ENCODE results near the gene ZNF33B. TPM values are rescaled to one million over a fixed set of nuclear protein-coding genes. Genes with fewer than 3 reads are reported as not detected.

The ZNF33B gene
- total and polyA plus RNA-seq, 8 donors, result 21.0 to 46.9 (median 36.8) TPM

DNA sequence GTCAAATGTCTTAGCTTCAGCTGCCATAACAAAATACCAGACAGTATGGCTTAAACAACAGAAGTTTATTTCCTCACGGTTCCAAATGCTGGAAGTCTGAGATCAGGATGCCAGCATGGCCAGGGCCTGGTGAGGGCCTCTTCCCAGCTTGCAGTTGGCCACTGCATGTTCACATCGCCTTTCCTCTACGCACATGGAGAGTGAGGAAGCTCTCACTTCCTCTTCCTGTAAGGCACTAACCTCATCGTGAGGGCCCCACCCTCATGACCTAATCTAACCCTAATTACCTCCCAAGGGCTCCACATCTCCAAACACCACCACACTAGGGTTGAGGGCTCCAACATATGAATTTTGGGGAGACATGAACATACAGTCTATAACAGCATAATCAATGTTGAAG, 14.4 kb downstream of the ZNF33B start:
- TF ChIP-seq, protein P1, sequence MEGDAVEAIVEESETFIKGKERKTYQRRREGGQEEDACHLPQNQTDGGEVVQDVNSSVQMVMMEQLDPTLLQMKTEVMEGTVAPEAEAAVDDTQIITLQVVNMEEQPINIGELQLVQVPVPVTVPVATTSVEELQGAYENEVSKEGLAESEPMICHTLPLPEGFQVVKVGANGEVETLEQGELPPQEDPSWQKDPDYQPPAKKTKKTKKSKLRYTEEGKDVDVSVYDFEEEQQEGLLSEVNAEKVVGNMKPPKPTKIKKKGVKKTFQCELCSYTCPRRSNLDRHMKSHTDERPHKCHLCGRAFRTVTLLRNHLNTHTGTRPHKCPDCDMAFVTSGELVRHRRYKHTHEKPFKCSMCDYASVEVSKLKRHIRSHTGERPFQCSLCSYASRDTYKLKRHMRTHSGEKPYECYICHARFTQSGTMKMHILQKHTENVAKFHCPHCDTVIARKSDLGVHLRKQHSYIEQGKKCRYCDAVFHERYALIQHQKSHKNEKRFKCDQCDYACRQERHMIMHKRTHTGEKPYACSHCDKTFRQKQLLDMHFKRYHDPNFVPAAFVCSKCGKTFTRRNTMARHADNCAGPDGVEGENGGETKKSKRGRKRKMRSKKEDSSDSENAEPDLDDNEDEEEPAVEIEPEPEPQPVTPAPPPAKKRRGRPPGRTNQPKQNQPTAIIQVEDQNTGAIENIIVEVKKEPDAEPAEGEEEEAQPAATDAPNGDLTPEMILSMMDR (IDR thresholded peaks at IDR 0.05), result no peak
- peaks cover 0 to 63% of the 10 kb centered on the region in 2 donors for H3K36me3 ChIP-seq
- H3K4me3 ChIP-seq, result no peak overlapping the region
- H3K27me3 ChIP-seq, result no peaks in the 10 kb centered on the region
- DNase-seq, result no peak
- H3K9me3 ChIP-seq, result peaks cover 0 to 10% of the 10 kb centered on the region in 2 donors
- no peak overlapping the region for H3K27ac ChIP-seq
- no peaks in the 10 kb centered on the region for H3K4me1 ChIP-seq
- intact Hi-C loops (cut with DNase I), result no loop called here
- no peak for ATAC-seq

DNA sequence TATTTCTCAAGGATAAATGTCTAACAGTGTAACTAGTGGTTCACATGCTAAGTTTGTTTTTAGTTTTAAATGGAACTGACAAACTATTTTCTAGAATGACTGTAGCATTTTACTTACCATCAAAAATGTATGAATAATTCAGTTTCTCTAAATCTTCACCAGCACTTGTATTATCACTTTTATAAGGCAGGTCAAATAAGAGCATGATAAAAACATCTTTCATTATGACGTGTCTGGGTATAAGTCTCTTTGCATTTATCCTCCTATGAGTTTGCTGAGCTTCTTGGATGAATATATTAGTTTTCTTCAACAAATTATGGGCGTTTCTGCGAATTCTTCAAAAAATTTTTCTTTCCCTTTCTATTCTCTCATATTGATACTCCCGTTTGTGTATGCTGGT, 19.9 kb downstream of the ZNF33B start:
- no peak overlapping the region for H3K27ac ChIP-seq
- H3K4me1 ChIP-seq, result no peaks in the 10 kb centered on the region
- H3K9me3 ChIP-seq, result no peaks in the 10 kb centered on the region
- intact Hi-C loops (cut with DNase I), result no loop called here
- no peak overlapping the region for H3K4me3 ChIP-seq
- H3K36me3 ChIP-seq, result peaks cover 0 to 54% of the 10 kb centered on the region in 2 donors
- DNase-seq (no peak), ATAC-seq (no peak)
- TF ChIP-seq, protein P1 (IDR thresholded peaks at IDR 0.05), result no peak
- H3K27me3 ChIP-seq, result no peaks in the 10 kb centered on the region

DNA sequence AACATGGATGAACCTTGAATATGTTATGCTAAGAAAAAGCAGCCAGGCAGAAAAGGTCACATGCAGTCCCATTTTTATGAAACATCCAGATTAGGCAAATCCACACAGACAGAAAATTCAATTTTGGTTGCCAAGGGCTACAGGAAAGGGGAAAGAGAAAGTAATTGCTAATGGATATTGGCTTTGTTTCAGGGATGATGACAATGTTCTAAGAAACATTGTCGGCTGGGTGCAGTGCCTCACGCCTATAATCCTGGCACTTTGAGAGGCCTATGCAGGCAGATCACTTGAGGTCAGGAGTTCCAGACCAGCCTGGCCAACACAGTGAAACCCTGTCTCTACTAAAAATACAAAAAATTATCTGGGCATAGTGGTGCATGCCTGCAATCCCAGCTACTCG, 23.0 kb downstream of the ZNF33B start:
- DNase-seq, result no peak

DNA sequence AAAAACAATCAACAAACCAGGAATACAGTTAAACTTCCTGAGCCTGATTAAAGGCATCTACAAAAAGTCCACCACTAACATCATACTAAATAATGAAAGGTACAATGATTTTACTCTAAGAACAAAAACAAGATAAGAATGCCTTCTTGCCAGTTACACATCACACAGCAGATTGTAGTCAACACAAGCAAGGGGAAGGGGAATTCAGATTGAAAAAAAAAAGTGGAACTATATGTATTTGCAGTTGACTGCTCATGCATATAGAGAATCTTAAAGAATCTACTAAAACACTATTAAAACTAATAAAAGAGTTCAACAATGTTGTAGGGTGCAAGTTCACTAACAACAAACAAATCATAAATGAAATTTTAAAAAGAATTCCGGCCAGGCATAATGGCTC, 28.5 kb downstream of the ZNF33B start:
- no peak overlapping the region for H3K4me3 ChIP-seq
- H3K4me1 ChIP-seq, result no peaks in the 10 kb centered on the region
- H3K27me3 ChIP-seq, result no peaks in the 10 kb centered on the region
- DNase-seq (no peak), ATAC-seq (no peak)
- no peaks in the 10 kb centered on the region for H3K9me3 ChIP-seq
- H3K36me3 ChIP-seq, result peaks cover 0 to 60% of the 10 kb centered on the region in 2 donors
- intact Hi-C loops (cut with DNase I), result no loop called here
- TF ChIP-seq, protein P1 (IDR thresholded peaks at IDR 0.05), result no peak
- no peak overlapping the region for H3K27ac ChIP-seq

More for the DNA sequence above, 23.0 kb downstream of the ZNF33B start:
- Histone ChIP-seq H3K27ac (peak overlapping the region in 1 of 2 donors; percentile 28), H3K36me3 (peaks cover 0 to 62% of the 10 kb centered on the region in 2 donors), H3K4me1 (no peaks in the 10 kb centered on the region), H3K4me3 (no peak overlapping the region), H3K9me3 (no peaks in the 10 kb centered on the region), H3K27me3 (no peaks in the 10 kb centered on the region)
- intact Hi-C loops (cut with DNase I), result no loop called here
- ATAC-seq, result no peak
- TF ChIP-seq, protein P1 (IDR thresholded peaks at IDR 0.05), result no peak

DNA sequence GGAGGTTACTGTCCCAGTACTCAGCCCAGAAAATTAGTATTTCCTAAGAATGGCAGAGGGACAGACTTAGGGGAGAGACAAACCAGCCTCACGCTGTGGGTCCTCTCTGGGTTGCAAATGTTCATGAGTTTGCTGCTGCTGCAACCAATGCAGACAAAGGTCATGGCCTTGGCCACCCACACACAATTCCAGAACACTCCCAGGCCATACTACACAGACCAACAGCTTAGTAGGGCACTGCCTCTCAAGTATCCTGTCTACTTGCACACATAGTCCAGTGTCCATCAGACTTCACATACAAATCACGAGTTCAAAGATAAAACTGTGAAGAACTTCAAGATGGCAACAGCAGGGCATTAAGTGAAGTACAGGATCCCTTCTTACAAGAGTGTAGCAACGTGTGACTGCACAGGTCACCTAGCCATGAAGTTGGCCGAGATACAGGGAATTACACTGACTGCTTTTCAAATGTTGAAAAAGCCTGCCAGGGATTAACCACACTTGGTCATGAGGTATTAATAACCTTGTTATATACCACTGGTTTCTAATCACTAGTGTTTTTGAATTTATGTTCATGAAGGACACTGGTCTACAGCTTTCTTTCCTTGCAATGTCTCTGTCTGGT, 40.0 kb downstream of the ZNF33B start:
- H3K4me3 ChIP-seq, result no peak overlapping the region

More for the DNA sequence above, 40.0 kb downstream of the ZNF33B start:
- intact Hi-C loops (cut with DNase I), result no loop called here
- Histone ChIP-seq H3K27ac (no peak overlapping the region), H3K27me3 (no peaks in the 10 kb centered on the region), H3K36me3 (peaks cover 5 to 70% of the 10 kb centered on the region in 2 donors), H3K4me1 (no peaks in the 10 kb centered on the region), H3K9me3 (peaks cover 0 to 57% of the 10 kb centered on the region in 2 donors)
- TF ChIP-seq, protein P1 (IDR thresholded peaks at IDR 0.05), result no peak
- ATAC-seq (no peak), DNase-seq (no peak)

Measured in left lung (tissue), 10 donors.